Fibroblast of villous mesenchyme (primary cell): ENCODE measurements around the gene ZNRF3. TPM values are rescaled to one million over a fixed set of nuclear protein-coding genes. Genes with fewer than 3 reads are reported as not detected.

Experiments
- DNase-seq: peaks from one replicate; pipeline ENCODE4 v3.0.0-alpha.2; 2010; ENCODE audit warnings: low read depth
- H3K4me3 ChIP-seq: 2 replicates; pipeline ENCODE4 v1.5.1; 2011; ENCODE audit warnings: low read depth, mild to moderate bottlenecking, low read length
- total RNA-seq: library from RNA; depleted of rRNA; stranded (reverse); fragments of >200 nt; gene quantifications from 2 replicates; pipeline ENCODE4 v1.2.3, GENCODE V29; 2012
- TF ChIP-seq, protein P1 (sequence below): IDR thresholded peaks from 2 replicates; pipeline ENCODE4 v1.5.1; 2012; ENCODE audit warnings: low read depth, mild to moderate bottlenecking, low read length; ENCODE audit not compliant: insufficient read depth

ZNRF3 gene
- total RNA-seq, 1 donor: 1.7 TPM

DNA sequence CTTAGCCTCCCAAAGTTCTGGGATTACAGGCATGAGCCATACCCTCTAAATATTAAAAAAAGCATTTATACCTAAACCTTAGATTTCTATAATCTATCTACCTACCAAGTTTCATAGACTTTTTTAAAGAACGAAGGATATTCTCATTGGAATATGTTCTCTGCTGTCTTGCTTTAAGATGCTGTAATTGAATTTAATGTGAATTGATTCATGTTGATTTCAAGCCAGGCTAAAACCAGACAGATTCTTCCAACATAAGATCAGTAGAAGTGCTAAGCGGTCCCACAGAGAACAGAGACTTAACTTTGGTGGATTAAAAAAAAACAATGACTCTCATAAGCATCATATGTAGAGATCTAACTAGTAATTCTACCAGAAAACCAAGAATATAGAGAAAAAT is 203.6 kb downstream of the ZNRF3 start:
- H3K4me3 ChIP-seq: no peak overlapping the region
- DNase-seq: no peak
- TF ChIP-seq, protein P1, sequence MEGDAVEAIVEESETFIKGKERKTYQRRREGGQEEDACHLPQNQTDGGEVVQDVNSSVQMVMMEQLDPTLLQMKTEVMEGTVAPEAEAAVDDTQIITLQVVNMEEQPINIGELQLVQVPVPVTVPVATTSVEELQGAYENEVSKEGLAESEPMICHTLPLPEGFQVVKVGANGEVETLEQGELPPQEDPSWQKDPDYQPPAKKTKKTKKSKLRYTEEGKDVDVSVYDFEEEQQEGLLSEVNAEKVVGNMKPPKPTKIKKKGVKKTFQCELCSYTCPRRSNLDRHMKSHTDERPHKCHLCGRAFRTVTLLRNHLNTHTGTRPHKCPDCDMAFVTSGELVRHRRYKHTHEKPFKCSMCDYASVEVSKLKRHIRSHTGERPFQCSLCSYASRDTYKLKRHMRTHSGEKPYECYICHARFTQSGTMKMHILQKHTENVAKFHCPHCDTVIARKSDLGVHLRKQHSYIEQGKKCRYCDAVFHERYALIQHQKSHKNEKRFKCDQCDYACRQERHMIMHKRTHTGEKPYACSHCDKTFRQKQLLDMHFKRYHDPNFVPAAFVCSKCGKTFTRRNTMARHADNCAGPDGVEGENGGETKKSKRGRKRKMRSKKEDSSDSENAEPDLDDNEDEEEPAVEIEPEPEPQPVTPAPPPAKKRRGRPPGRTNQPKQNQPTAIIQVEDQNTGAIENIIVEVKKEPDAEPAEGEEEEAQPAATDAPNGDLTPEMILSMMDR: no peak

DNA sequence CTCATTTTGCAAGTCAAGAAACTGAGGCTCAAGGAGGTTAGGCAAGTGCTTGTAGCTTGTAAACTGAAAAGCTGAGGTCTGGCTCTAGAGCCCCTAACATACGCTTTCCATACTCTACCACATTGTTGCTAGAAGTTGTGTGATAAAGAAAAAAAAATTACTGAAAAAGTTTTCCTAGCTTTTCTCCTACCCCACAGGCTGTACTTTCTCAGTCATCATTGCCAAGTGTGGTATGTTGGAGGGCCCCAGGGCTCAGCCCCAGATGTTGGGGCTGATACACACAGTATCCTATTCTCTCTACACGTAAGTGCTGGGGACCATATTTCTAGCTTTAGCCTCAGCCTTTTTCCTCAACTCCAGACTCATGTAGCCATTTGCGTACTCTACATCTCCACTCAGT is 205.4 kb downstream of the ZNRF3 start:
- TF ChIP-seq, protein P1: no peak
- no peak overlapping the region for H3K4me3 ChIP-seq
- no peak for DNase-seq

DNA sequence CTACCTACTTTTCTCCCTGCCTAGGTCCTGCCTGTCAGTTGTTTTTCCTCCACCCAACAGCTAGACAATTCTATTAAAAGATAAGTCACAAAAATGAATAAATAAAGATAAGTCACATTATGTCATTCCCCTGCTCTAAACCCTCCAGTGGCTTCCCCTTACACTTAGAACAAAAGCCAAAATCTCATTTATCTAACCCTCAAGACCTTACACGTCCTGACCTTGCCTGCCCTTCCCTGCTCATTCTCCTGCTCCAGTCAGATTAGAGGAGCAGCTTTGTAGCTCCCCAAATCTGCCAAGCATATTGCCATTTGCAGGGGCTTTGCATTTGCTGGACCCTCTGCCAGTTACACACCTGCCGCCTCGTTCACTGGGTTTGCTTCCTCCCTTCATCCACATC is 206.1 kb downstream of the ZNRF3 start:
- no peak overlapping the region for H3K4me3 ChIP-seq

DNA sequence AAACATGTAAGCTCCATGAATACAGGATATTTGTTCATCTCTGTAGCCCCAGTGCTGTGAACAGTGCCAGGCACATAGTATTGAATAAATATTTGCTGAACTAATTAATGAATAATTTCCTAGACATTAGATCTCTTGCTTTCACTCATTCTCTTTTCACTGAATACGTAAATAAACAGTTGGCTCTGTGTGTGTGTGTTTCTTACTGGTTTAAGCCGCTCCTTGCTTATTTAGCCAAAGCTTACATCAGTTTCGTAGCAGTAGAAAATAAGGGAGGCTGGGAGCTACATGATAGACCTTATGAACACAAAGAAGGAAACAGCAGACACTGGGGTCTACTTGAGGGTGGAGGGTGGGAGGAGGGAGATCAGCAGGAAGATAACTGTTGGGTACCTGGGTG is 206.7 kb downstream of the ZNRF3 start:
- no peak overlapping the region for H3K4me3 ChIP-seq
- DNase-seq: no peak
- TF ChIP-seq, protein P1: no peak

More for the DNA sequence above, 206.1 kb downstream of the ZNRF3 start:
- DNase-seq: no peak
- TF ChIP-seq, protein P1: no peak

DNA sequence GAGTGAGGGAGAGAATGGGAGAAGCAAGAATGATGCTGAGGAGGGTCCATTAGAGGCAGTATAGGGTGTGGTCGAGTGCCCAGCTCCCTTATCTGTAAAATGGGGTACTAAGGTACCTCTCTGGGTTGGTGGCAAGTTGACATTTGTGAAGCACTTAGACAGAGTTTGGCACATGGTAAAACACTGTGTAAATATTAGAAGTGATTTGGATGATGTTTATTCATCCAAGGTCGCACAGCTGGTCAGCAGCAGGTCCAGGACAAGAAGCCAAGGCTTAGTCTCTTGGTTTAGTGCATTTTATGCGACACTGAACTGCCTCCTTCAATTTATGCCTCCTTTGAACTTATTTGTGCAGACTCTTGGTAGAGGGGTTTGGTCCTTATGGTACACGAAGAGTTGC is 208.9 kb downstream of the ZNRF3 start:
- DNase-seq: no peak
- TF ChIP-seq, protein P1: no peak
- no peak overlapping the region for H3K4me3 ChIP-seq

- TF ChIP-seq, protein P1: no peak
- no peak overlapping the region for H3K4me3 ChIP-seq
- DNase-seq: no peak
Observed at GRCh38 chr22:29093030-29093429, 209.7 kb downstream of the ZNRF3 start.
